Kidney epithelial cell (primary cell): ENCODE measurements around the gene PTH2. TPM values are rescaled to one million over a fixed set of nuclear protein-coding genes. Genes with fewer than 3 reads are reported as not detected.

Experiments used
- DNase-seq: peaks from one replicate; pipeline ENCODE4 v3.0.0-alpha.2; 2010; ENCODE audit warnings: low read depth
- H3K27me3 ChIP-seq: 2 replicates; pipeline ENCODE4 v1.6.0; 2011; ENCODE audit warnings: low read length; ENCODE audit not compliant: control insufficient read depth, insufficient read depth
- H3K36me3 ChIP-seq: 2 replicates; pipeline ENCODE4 v1.5.1; 2011; ENCODE audit warnings: low read length; ENCODE audit not compliant: control insufficient read depth, insufficient read depth
- H3K4me3 ChIP-seq: 2 replicates; pipeline ENCODE4 v1.5.1; 2011; ENCODE audit warnings: low read depth, mild to moderate bottlenecking, control low read depth, low read length
- CTCF ChIP-seq: IDR thresholded peaks from 2 replicates; pipeline ENCODE4 v1.5.1; 2011; ENCODE audit warnings: mild to moderate bottlenecking, moderate library complexity, low read length, control low read depth, inconsistent platforms; ENCODE audit not compliant: insufficient read depth, poor library complexity, severe bottlenecking
- total RNA-seq: library from RNA; depleted of rRNA; stranded (reverse); fragments of >200 nt; gene quantifications from 2 replicates; pipeline ENCODE4 v1.2.3, GENCODE V29; 2015

Gene PTH2
- total RNA-seq, 1 donor from 2014 or later = not detected

- Histone ChIP-seq H3K36me3 (no peaks in the 10 kb centered on the region), H3K4me3 (no peak overlapping the region), H3K27me3 (no peaks in the 10 kb centered on the region)
- no peak for TF ChIP-seq CTCF
- no peak for DNase-seq
Observed at GRCh38 chr19:49459388-49459787, 36.1 kb upstream of the PTH2 start.

- no peaks in the 10 kb centered on the region for H3K36me3 ChIP-seq
- no peak for TF ChIP-seq CTCF
- no peak for DNase-seq
- H3K4me3 ChIP-seq = no peak overlapping the region
- H3K27me3 ChIP-seq = no peaks in the 10 kb centered on the region
Observed at GRCh38 chr19:49458567-49458903, 35.3 kb upstream of the PTH2 start.

- Histone ChIP-seq H3K27me3 (no peaks in the 10 kb centered on the region), H3K4me3 (no peak overlapping the region), H3K36me3 (no peaks in the 10 kb centered on the region)
- no peak for DNase-seq
- TF ChIP-seq CTCF = no peak
Observed at GRCh38 chr19:49456326-49456725, 33.1 kb upstream of the PTH2 start.

GRCh38 chr19:49455773-49456172 lies 32.5 kb upstream of the PTH2 start:
- Histone ChIP-seq H3K36me3 (no peaks in the 10 kb centered on the region), H3K27me3 (no peaks in the 10 kb centered on the region), H3K4me3 (no peak overlapping the region)
- no peak for DNase-seq
- TF ChIP-seq CTCF = no peak

- DNase-seq = no peak
- Histone ChIP-seq H3K4me3 (peak overlapping the region; percentile 83), H3K27me3 (no peaks in the 10 kb centered on the region), H3K36me3 (no peaks in the 10 kb centered on the region)
- TF ChIP-seq CTCF = no peak
Observed at GRCh38 chr19:49453757-49454240, 30.6 kb upstream of the PTH2 start.

- no peaks in the 10 kb centered on the region for H3K36me3 ChIP-seq
- no peak for TF ChIP-seq CTCF
- no peaks in the 10 kb centered on the region for H3K27me3 ChIP-seq
- H3K4me3 ChIP-seq = peak within 1 kb of the TSS; percentile 83
- DNase-seq = peak; percentile 84
Observed at GRCh38 chr19:49453013-49453756, 29.9 kb upstream of the PTH2 start, which contains the start of gene ALDH16A1. Gene ALDH16A1 (plus strand): TSS chr19:49453225. CDS start chr19:49453332, 107 bp downstream.
